GM19372 (cell line): ENCODE measurements around the gene MEIOB.
"Not testable (repeated sequence)": the region's sequence is repeated elsewhere in the genome, so short reads cannot be mapped to it uniquely, and the experiment has no call there.

Source experiments
- ATAC-seq: cut with Tn5 transposase; IDR thresholded peaks from one replicate; pipeline ENCODE4 v1.9.1; 2021; ENCODE audit warnings: mild to moderate bottlenecking, low read depth, moderate library complexity; ENCODE audit not compliant: unreplicated experiment

Gene MEIOB

GRCh38 chr16:1871974-1872635, at the start of gene MEIOB:
Gene MEIOB, minus strand, starts transcription at chr16:1872164. Its CDS starts 3,989 bp downstream, at chr16:1868175.
- ATAC-seq = no peak

- no peak for ATAC-seq
Observed at GRCh38 chr16:1920727-1921171, 48.8 kb upstream of the MEIOB start.

- not testable (repeated sequence) for ATAC-seq
Observed at GRCh38 chr16:1920122-1920521, 48.2 kb upstream of the MEIOB start.

- ATAC-seq = no peak
Observed at GRCh38 chr16:1919327-1919998, 47.5 kb upstream of the MEIOB start.

GRCh38 chr16:1918351-1919326, 46.7 kb upstream of the MEIOB start, which contains the start of gene HS3ST6:
Gene HS3ST6, minus strand, starts transcription at chr16:1918415. Its CDS starts 92 bp downstream, at chr16:1918323.
- no peak for ATAC-seq

GRCh38 chr16:1917665-1918350, 45.8 kb upstream of the MEIOB start:
- ATAC-seq = no peak

GRCh38 chr16:1917056-1917664, 45.2 kb upstream of the MEIOB start:
- no peak for ATAC-seq

- no peak for ATAC-seq
Observed at GRCh38 chr16:1916640-1916990, 44.7 kb upstream of the MEIOB start.

- no peak for ATAC-seq
Observed at GRCh38 chr16:1915732-1916639, 44.0 kb upstream of the MEIOB start.

- ATAC-seq = no peak
Observed at GRCh38 chr16:1914988-1915387, 43.0 kb upstream of the MEIOB start.

- ATAC-seq = no peak
Observed at GRCh38 chr16:1914084-1914608, 42.2 kb upstream of the MEIOB start.

- no peak for ATAC-seq
Observed at GRCh38 chr16:1913327-1914083, 41.5 kb upstream of the MEIOB start.

- no peak for ATAC-seq
Observed at GRCh38 chr16:1912215-1912543, 40.2 kb upstream of the MEIOB start.

- ATAC-seq = no peak
Observed at GRCh38 chr16:1911467-1912214, 39.7 kb upstream of the MEIOB start.

GRCh38 chr16:1909561-1910231, 37.7 kb upstream of the MEIOB start:
- no peak for ATAC-seq

GRCh38 chr16:1908983-1909382, 37.0 kb upstream of the MEIOB start:
- ATAC-seq = no peak

GRCh38 chr16:1908184-1908583, 36.2 kb upstream of the MEIOB start:
- ATAC-seq = no peak
